ENCODE results near the gene TNS1.
A peak's percentile ranks its signal among the peaks of the same experiment; 100 is the strongest.

TNS1 gene

GRCh38 chr2:217979151-217979811 lies 23.5 kb downstream of the TNS1 start:
- peak; percentile 74 for DNase-seq

DNA sequence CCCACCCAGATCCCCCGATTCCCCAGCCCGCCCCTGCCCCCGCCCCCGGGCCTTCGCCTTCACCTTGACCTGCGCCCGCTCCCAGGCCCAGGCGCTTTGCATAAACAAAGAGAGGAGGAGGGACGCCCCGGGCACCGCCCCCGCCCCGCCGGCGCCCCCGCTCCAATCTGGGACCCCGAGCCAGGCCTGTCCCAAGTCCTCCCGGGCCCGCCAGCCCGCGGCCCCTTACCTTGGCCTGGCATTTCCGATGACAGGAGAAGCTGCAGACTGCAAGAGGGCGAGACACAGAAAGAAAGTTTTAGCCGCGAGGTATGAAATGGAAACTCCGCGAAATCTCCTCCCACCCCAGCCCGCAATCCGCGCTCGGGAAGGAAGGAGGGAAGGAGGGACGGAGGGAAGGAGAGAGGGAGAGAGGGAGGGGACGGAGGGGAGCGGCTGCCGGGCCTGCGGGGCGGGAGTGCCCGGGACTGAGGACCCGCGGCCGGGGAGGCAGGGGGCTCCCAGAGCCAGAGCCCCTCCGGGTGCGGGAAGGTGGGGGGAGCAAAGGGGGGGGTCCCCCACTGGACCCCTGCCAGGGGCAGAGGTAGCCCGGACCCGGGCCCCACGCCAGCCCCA lies 24.2 kb downstream of the TNS1 start:
- peak; percentile 84 for DNase-seq

DNA sequence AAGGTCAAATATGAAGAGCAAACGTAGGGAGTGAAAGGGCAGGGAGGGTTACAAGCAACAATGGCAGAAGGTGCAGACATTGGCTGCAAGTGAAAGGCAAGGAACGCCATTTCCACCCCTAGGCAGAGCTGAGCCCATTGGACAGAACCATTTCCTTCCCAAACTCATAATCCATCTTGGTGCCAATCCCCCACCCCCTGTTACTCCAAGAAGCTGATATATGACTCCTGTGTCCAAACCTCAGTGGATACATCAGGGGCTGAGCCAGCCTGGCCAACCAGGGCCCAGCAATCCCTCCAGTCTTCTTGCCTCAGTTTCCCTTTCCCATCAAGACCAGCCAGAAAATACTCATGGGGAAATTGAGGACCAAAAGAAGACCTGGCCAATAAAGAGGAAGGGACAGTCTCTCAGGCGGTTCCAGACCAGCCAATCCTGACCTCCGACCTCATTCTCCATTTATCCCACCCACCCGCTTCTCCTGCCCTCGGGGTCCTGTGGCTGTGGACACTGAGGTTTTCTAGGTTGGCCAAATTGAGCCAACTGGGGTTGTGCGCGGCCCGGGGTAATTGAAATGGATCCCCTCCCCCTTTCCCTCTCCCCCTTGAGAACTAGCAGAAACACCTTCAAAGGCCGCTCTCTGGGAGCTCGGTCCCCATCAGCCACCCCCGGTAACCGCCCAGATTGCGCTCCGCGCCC lies 24.8 kb downstream of the TNS1 start:
- no peak for DNase-seq

DNA sequence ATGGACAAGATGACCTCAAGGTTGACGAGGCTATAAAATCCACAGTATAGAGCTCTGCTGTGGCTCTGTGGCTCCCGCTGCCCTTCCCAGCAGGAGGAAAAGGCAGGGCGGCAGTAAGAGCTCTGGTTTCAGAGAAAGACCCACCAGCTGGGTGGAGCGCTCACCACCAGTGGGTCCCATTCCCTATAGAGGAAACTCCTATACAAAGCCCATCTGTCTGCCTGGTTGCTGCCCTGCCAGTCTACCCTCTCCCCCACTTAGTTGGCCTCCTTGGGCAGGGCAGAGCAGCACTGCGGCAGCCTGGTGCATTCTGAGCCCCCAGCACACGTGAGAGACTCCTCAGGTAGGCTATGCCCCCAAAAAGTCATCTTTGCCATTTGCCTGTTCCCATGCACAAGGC lies 26.5 kb downstream of the TNS1 start:
- DNase-seq = no peak

DNA sequence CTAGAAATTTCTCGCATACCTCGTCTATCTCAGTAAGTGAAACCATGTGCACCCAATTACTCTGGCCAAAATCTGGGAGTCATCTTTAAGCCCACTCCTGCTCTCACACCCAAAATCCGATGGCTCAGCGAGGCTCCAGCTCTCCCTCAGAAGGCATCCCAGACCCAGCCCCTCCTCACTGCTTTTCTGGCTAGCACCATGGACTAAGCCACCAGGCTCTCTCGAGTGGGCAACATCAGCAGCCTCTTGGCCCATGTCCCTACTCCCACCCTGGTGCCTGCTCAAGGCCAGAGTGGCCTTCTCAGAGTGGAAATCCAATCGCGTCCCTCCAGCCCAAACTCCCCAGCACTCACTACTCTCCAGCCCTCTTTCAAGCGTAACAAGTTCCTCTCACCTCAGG lies 27.2 kb downstream of the TNS1 start:
- no peak for DNase-seq

DNA sequence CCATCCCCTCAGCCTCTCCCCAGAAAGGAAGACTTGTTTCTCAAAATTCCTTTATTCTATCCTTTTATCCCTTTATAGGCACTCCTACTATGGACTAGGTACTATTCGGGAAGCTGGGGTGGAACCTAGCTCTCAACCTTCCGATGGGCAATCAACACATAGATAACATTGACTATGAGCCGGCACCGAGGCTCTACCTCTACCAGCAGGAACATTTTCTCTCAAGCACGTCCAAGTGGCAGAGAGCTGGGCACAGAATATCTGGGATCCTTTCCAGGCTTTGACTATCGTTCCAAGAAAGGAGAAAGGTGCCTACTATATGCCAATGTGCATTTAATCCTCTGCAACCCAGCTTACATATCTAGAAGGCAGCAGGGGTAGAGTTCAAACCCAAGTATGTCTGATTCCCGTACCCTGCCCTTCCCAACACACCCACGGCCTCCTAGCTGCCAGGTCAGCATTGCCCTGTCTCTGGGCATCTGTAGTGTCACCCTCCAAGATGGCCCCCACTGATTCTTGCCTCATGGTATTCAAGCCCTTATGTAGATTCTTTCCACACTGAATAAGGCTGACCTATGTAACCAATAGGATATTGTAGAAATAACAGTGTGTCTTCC lies 28.3 kb downstream of the TNS1 start:
- no peak for DNase-seq

- DNase-seq = no peak
Observed at GRCh38 chr2:217973008-217973787, 29.6 kb downstream of the TNS1 start.

DNA sequence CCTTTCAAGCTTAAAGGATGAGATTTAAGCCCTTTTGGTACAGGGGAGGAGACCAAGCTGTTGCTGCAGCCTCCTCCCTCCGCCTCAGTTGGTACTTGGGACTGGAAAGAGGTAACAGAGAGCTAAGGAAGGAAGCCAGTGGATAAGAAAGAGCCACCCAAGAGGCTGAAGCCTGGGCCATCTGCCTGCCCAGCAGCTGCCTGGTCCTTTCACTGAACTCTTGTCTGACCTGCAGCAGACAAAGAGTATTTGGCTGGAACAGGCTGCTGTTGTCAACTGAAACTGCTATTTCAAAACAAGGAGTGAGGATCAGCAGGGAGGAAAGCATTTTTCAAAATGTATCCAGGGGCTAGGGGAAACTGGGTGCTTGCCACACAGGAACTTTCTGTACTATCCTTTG lies 30.3 kb downstream of the TNS1 start:
- peak; percentile 72 for DNase-seq

- no peak for DNase-seq
Observed at GRCh38 chr2:217972037-217972436, 30.8 kb downstream of the TNS1 start.

GRCh38 chr2:217971166-217971565 lies 31.6 kb downstream of the TNS1 start:
- DNase-seq = no peak

DNA sequence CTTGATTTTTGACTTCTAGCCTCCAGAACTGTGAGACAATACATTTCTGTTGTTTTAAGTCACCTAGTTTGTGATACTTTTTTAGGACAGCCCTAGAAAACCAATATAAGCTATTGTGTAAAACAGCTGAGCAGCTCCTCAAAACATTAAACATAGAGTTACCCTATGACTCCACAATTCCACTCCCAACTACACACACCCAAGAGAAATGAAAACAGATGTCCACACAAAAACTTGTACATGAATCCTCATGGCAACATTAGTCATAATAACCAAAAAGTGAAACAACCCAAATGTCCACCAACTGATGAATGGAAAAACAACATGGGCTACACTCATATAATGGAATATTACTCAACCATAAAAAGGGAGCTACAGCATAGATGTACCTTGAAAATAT lies 32.6 kb downstream of the TNS1 start:
- no peak for DNase-seq

GRCh38 chr2:217969588-217969987 lies 33.2 kb downstream of the TNS1 start:
- DNase-seq = no peak

- DNase-seq = no peak
Observed at GRCh38 chr2:217968023-217968422, 34.8 kb downstream of the TNS1 start.

DNA sequence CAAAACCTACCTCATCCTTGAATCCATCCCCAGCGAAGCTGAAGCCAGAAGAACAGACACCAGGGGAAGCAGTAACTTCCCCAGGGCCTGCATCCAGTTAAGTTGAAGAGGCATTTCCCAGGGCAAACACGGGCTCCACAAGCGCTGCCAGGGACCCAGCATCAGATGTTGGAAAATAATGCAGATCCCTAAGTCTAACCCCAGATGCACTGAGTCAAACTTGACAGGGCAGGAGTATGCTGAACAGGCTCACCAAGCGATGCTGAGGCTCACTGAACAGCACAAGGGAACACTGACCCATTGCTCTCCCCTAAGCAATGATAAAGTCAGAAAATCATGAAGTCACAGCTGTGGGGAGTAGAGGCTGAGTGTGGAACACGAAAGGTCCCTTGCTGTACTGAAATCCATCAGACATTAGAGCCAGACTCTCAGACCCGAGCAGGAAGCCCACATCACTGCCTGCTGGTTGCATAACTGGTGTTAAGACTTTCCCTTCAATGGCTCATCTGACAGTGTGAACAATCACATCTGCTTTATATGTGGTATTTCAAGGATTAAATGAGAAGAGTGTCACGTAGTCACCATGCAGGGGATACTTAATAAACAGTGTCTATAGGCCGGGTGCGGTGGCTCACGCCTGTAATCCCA lies 36.2 kb downstream of the TNS1 start:
- no peak for DNase-seq

GRCh38 chr2:217964275-217965161 lies 38.3 kb downstream of the TNS1 start:
- DNase-seq = peak; percentile 50

DNA sequence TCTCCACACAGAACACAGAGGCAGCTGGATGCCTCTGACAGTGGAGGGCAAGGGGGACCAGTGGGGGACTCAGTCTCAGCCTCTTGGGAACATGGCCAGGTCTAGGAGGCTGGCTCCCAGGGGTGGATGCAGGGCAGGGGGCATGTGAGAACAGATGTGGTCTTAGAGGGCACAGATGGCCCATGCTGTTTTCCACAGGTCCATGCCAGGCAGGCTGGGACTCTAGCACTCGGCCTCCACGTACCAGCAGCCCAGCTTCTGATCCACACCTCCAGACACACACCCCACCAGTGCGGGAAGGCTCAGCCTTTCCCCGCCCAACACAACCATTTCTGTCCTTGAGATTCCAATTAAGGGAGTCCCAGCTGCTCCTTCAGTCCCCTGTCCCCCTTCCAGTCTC lies 42.4 kb downstream of the TNS1 start:
- DNase-seq = no peak

DNA sequence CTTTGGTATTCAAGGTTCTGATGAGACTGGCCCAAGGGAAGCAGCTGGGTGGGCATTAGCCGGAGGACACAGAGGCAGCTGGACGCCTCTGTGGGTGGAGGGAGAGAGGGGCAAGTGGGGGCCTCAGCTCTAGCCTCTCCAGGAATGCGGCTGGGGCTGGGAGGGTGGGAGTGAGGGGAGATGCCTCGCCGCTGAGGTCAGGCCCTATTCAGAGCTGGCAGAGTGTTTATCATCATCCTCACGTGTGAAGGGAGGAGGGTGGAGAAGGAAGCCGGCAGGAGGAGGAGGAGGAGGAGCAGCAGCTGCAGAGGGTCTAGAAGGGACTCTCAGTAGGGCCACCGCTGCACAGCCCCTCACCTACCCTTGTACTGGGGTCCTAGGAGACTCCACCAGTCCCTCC lies 43.1 kb downstream of the TNS1 start:
- DNase-seq = peak; percentile 79

DNA sequence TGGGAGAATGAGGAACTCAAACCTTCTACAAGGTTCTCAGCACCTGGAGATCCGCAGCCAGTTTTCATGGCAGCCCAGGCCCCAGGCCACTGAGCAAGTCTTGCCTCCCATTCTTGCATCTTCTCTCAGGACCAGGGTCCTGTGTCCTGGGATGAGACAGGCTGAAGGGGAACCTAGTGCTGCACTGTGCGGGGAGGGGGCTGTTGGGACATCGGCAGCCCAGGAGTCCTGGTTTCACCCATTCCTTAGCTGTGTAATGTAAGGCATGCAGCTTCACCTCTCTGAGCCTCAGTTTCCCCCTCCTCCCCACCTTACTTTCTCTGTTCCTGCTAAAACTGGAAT lies 43.9 kb downstream of the TNS1 start:
- no peak for DNase-seq

- DNase-seq = no peak
Observed at GRCh38 chr2:217958206-217958883, 44.5 kb downstream of the TNS1 start.

DNA sequence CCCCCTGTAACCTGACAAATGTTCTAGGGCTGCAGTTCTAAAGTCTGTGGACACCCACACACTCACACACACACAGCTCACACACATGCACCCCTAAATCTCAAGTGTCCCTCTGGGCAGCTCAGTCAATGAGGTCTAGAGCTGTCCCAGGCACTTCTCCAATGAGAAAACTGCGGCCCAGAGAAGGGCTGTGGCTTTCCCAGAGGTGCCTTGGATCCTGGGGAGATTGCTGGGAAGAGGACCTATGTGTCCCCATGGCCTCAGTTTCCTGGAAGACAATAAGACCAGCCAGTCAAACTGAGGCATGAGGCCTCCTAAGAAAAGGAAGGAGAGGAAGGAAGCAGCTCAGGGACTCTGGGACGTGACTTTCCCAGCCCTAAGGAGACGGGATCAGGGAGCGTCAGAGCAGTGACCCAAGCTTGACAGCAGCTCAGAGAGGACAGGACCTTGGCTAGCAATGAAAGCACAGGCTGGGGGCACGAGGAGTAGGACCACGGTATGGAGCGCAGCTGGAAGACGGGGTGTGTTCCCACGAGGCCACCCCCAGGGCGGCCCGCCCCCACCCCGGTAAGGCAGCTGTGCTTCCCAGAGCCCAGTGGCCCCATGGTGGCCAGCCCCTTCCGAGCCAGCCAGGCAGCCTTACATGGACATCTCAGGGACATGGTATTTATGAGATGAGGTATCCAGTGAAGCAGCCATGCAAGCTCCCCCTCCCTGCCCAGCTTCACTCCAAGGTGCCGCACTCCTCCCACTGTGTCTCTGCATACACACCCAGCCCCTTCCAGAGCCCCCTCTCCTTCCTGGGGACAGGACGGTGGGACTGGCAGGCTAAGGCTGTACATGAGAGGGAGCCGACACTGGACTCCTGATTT lies 46.0 kb downstream of the TNS1 start:
- peak; percentile 44 for DNase-seq
